Measurements from ENCODE around the gene ANXA2.

The ANXA2 gene

DNA sequence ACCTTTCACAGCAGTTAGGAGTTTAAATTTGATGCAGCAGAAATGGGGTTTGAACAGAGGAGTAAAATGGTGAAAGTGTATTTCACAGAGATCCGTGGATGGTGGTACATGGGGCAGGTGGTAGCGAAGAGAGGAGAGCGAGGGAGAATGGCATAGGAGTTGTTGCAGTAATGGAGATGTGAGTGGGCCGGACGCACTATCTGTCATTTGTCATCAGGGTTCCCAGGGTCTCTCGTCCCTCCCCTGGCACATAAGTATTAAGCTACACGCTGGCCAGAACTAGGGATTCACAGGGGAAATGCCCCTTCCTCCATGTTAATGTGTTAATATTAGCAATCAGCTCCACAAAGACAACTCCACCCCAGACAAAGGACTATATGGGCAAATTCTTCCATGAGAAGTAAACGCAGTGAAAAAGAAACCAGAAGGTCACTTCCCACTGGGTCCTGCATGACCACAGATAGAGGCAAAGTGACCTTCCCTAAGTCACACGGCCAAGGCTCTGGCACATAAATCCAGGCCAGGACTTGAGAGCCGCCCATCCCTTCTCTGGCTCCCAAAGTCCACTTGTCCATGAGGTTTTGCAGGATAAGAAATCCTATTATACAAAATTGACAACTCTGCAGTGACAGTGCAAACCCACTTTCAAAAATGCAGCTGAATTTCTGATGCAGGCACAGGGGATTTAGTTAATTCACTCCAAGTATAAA lies 42.5 kb downstream of the ANXA2 start:
- Histone ChIP-seq H3K4me1 (ENCODE audit: control insufficient read depth, insufficient read depth, low read length) (peaks cover 2% of the 10 kb centered on the region), H3K4me3 (ENCODE audit: low read length) (no peak overlapping the region), H3K9ac (ENCODE audit: low read length) (no peak overlapping the region), H3K36me3 (ENCODE audit: control insufficient read depth, insufficient read depth, low read length) (peaks cover 48% of the 10 kb centered on the region), H3K9me3 (ENCODE audit: control insufficient read depth, low read length) (no peaks in the 10 kb centered on the region), H3K27me3 (ENCODE audit: control insufficient read depth, insufficient read depth, low read length) (no peaks in the 10 kb centered on the region)

DNA sequence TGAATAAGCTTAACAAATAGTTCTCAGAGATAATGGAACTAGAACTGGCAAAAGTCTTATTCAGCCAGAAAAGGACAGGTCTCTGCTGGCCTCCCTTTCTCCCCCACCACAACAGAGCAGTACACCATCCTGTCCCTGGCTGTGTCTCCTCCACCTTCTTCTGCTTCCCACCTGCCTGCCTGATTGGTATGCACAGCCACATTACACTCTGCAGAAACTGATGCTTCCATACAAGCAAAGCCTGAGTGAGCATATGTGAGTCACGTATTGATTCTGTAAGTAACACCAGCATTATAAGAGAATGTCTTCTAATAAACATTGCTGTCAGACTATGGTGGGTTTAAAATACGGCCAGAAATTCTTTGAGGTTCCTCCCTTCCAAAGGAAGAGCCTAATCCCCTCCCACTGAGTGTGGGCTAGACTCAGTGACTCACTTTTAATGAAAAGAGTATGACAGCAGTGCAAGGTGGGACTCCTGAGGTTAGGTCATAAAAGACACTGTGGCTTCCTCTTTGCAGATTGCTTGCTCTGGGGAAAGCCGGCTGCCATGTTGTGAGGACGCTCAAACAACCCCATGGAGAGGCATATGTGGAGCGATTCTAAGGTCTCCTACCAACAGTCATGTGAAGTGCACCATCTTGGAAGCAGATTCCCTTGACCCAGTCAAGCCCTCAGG lies 44.4 kb downstream of the ANXA2 start:
- Histone ChIP-seq H3K4me3 (ENCODE audit: low read length) (no peak overlapping the region), H3K9me3 (ENCODE audit: control insufficient read depth, low read length) (no peaks in the 10 kb centered on the region), H3K27me3 (ENCODE audit: control insufficient read depth, insufficient read depth, low read length) (no peaks in the 10 kb centered on the region), H3K9ac (ENCODE audit: low read length) (no peak overlapping the region), H3K4me1 (ENCODE audit: control insufficient read depth, insufficient read depth, low read length) (no peaks in the 10 kb centered on the region), H3K36me3 (ENCODE audit: control insufficient read depth, insufficient read depth, low read length) (peaks cover 48% of the 10 kb centered on the region)

GRCh38 chr15:60352525-60352924 lies 45.3 kb downstream of the ANXA2 start:
- no peak overlapping the region for H3K9ac ChIP-seq (ENCODE audit: low read length)
- peaks cover 56% of the 10 kb centered on the region for H3K36me3 ChIP-seq (ENCODE audit: control insufficient read depth, insufficient read depth, low read length)
- no peak overlapping the region for H3K4me3 ChIP-seq (ENCODE audit: low read length)
- H3K4me1 ChIP-seq (ENCODE audit: control insufficient read depth, insufficient read depth, low read length), result no peaks in the 10 kb centered on the region
- no peaks in the 10 kb centered on the region for H3K9me3 ChIP-seq (ENCODE audit: control insufficient read depth, low read length)
- H3K27me3 ChIP-seq (ENCODE audit: control insufficient read depth, insufficient read depth, low read length), result no peaks in the 10 kb centered on the region

DNA sequence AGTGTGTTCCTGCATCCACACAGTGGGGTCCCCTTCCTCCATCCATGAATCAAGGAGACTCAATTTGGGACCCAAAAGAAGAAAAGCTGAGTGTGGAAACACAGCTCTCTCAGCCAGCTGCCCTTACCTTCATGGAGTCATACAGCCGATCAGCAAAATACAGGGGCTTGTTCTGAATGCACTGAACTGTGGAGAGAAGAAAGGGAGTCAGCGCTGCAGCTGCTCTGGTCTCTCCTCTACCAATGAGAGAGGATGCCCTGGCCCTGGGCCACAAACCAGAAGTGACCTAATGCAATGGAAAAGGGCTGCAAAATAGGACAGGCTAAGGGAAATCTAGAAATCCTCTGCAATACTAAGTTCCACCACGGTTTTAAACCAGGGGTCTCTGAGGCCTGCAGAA lies 46.7 kb downstream of the ANXA2 start:
- H3K4me1 ChIP-seq (ENCODE audit: control insufficient read depth, insufficient read depth, low read length), result no peaks in the 10 kb centered on the region
- H3K4me3 ChIP-seq (ENCODE audit: low read length), result no peak overlapping the region
- peaks cover 58% of the 10 kb centered on the region for H3K36me3 ChIP-seq (ENCODE audit: control insufficient read depth, insufficient read depth, low read length)
- H3K9ac ChIP-seq (ENCODE audit: low read length), result no peak overlapping the region
- no peaks in the 10 kb centered on the region for H3K27me3 ChIP-seq (ENCODE audit: control insufficient read depth, insufficient read depth, low read length)
- no peaks in the 10 kb centered on the region for H3K9me3 ChIP-seq (ENCODE audit: control insufficient read depth, low read length)

DNA sequence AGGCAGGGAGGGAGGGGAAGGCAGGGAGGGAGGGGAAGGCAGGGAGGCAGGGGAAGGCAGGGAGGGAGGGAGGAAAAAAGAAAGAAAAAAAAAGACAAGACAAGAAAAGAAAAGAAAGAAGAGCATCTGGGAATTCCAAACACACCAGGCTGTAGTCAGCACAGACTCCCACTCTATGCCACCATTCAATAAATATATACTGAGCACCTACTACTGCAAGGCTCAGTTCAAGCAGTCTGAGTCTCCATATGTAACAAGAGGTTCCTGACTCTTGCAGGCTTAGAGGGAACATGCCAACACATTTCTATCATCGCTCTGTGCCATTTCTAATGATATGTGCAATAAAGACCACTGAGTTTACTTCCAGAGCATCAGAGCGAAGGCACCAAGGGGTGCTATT lies 47.7 kb downstream of the ANXA2 start:
- H3K27me3 ChIP-seq (ENCODE audit: control insufficient read depth, insufficient read depth, low read length), result no peaks in the 10 kb centered on the region
- H3K4me3 ChIP-seq (ENCODE audit: low read length), result no peak overlapping the region
- H3K9ac ChIP-seq (ENCODE audit: low read length), result no peak overlapping the region
- peaks cover 48% of the 10 kb centered on the region for H3K36me3 ChIP-seq (ENCODE audit: control insufficient read depth, insufficient read depth, low read length)
- no peaks in the 10 kb centered on the region for H3K9me3 ChIP-seq (ENCODE audit: control insufficient read depth, low read length)
- H3K4me1 ChIP-seq (ENCODE audit: control insufficient read depth, insufficient read depth, low read length), result no peaks in the 10 kb centered on the region

DNA sequence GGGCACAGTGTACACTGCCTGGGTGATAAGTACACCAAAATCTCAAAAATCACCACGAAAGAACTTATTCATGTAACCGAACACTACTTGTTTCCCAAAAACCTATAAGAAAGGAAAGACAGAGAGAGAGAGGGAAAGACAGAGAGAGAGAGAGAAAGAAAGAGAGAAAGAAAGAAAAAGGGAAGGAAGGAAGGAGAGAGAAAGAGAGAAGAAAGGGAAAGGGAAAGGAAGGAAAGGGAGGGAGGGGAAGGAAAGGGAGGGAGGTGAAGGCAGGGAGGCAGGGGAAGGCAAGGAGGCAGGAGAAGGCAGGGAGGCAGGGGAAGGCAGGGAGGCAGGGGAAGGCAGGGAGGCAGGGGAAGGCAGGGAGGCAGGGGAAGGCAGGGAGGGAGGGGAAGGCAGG lies 48.2 kb downstream of the ANXA2 start:
- H3K36me3 ChIP-seq (ENCODE audit: control insufficient read depth, insufficient read depth, low read length), result peaks cover 43% of the 10 kb centered on the region
- no peak overlapping the region for H3K4me3 ChIP-seq (ENCODE audit: low read length)
- no peaks in the 10 kb centered on the region for H3K27me3 ChIP-seq (ENCODE audit: control insufficient read depth, insufficient read depth, low read length)
- no peak overlapping the region for H3K9ac ChIP-seq (ENCODE audit: low read length)
- no peaks in the 10 kb centered on the region for H3K9me3 ChIP-seq (ENCODE audit: control insufficient read depth, low read length)
- H3K4me1 ChIP-seq (ENCODE audit: control insufficient read depth, insufficient read depth, low read length), result no peaks in the 10 kb centered on the region

- H3K36me3 ChIP-seq (ENCODE audit: control insufficient read depth, insufficient read depth, low read length), result peaks cover 33% of the 10 kb centered on the region
- no peaks in the 10 kb centered on the region for H3K27me3 ChIP-seq (ENCODE audit: control insufficient read depth, insufficient read depth, low read length)
These were observed 50.2 kb downstream of the ANXA2 start for GRCh38 chr15:60347480-60348049.

DNA sequence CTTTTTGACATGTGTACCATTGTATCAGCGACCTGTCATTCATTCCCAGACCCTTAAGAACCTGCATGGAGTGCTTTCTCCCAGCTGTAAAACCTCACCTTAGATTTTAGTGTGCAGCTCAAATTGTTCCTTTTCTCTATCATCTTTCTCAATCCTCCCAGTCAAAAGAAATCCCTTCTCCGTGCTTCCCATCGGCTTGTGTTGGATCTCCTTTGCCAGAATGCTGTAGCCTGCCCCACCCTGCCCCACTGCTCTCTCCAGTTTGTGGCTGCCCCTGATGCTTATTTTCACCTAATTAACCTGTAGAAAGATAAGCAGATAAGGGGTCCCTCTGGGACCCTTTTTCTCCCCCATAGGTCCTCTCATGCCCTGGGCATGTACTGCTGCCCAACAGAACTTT lies 51.1 kb downstream of the ANXA2 start:
- no peaks in the 10 kb centered on the region for H3K9me3 ChIP-seq (ENCODE audit: control insufficient read depth, low read length)
- H3K4me1 ChIP-seq (ENCODE audit: control insufficient read depth, insufficient read depth, low read length), result no peaks in the 10 kb centered on the region
- H3K9ac ChIP-seq (ENCODE audit: low read length), result no peak overlapping the region
- H3K27me3 ChIP-seq (ENCODE audit: control insufficient read depth, insufficient read depth, low read length), result no peaks in the 10 kb centered on the region
- peaks cover 25% of the 10 kb centered on the region for H3K36me3 ChIP-seq (ENCODE audit: control insufficient read depth, insufficient read depth, low read length)
- no peak overlapping the region for H3K4me3 ChIP-seq (ENCODE audit: low read length)

More at GRCh38 chr15:60347480-60348049, 50.2 kb downstream of the ANXA2 start:
- Histone ChIP-seq H3K4me1 (ENCODE audit: control insufficient read depth, insufficient read depth, low read length) (no peaks in the 10 kb centered on the region), H3K4me3 (ENCODE audit: low read length) (no peak overlapping the region), H3K9ac (ENCODE audit: low read length) (no peak overlapping the region), H3K9me3 (ENCODE audit: control insufficient read depth, low read length) (no peaks in the 10 kb centered on the region)

DNA sequence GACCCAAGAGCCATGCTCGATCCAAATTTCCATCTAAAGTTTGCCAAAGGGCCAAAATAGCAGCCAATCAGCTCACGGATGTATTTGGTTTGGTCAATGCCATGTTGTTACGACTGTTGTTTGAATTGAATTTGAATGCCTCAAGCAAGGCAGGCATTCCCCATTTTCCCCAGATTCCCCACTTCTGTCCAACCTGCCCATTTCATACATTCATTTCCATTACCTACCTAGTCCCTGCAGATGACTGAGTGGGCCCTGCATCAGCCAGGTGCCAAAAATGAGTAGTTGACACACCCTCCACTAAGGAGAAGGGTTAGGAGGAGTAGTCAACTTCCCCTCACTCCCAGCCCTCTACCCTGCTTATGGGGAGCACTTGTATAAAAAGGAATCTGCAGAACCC lies 51.7 kb downstream of the ANXA2 start:
- Histone ChIP-seq H3K9ac (ENCODE audit: low read length) (no peak overlapping the region), H3K4me3 (ENCODE audit: low read length) (no peak overlapping the region), H3K27me3 (ENCODE audit: control insufficient read depth, insufficient read depth, low read length) (no peaks in the 10 kb centered on the region), H3K9me3 (ENCODE audit: control insufficient read depth, low read length) (no peaks in the 10 kb centered on the region), H3K36me3 (ENCODE audit: control insufficient read depth, insufficient read depth, low read length) (peaks cover 20% of the 10 kb centered on the region), H3K4me1 (ENCODE audit: control insufficient read depth, insufficient read depth, low read length) (no peaks in the 10 kb centered on the region)

DNA sequence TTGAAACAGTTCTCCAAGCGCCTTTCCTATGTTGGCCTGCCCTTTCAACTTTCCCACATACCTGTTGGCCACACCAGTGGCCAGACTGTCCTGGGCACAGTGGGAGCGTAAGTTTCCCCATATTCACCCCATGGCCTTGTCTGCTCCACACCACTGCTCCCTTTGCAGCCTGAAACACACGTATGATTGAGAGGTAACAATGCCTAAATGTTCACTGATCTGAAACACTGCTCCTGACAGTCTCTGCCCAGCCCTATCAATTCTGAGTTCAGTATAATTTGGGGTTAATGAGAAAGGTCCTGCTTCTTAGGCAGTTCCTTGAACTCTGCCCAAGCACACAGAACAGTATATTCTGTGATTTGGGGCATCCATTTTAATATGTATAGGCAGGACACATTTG lies 52.2 kb downstream of the ANXA2 start:
- no peaks in the 10 kb centered on the region for H3K27me3 ChIP-seq (ENCODE audit: control insufficient read depth, insufficient read depth, low read length)
- H3K9me3 ChIP-seq (ENCODE audit: control insufficient read depth, low read length), result no peaks in the 10 kb centered on the region
- peaks cover 16% of the 10 kb centered on the region for H3K36me3 ChIP-seq (ENCODE audit: control insufficient read depth, insufficient read depth, low read length)
- H3K9ac ChIP-seq (ENCODE audit: low read length), result no peak overlapping the region
- H3K4me3 ChIP-seq (ENCODE audit: low read length), result no peak overlapping the region
- H3K4me1 ChIP-seq (ENCODE audit: control insufficient read depth, insufficient read depth, low read length), result no peaks in the 10 kb centered on the region

- H3K4me1 ChIP-seq (ENCODE audit: control insufficient read depth, insufficient read depth, low read length), result no peaks in the 10 kb centered on the region
- H3K4me3 ChIP-seq (ENCODE audit: low read length), result no peak overlapping the region
- H3K9ac ChIP-seq (ENCODE audit: low read length), result no peak overlapping the region
These were observed 52.8 kb downstream of the ANXA2 start for GRCh38 chr15:60344987-60345386.

GRCh38 chr15:60344461-60344860 lies 53.3 kb downstream of the ANXA2 start:
- Histone ChIP-seq H3K27me3 (ENCODE audit: control insufficient read depth, insufficient read depth, low read length) (no peaks in the 10 kb centered on the region), H3K9ac (ENCODE audit: low read length) (no peak overlapping the region), H3K4me1 (ENCODE audit: control insufficient read depth, insufficient read depth, low read length) (no peaks in the 10 kb centered on the region), H3K4me3 (ENCODE audit: low read length) (no peak overlapping the region), H3K36me3 (ENCODE audit: control insufficient read depth, insufficient read depth, low read length) (peaks cover 11% of the 10 kb centered on the region), H3K9me3 (ENCODE audit: control insufficient read depth, low read length) (no peaks in the 10 kb centered on the region)

More at GRCh38 chr15:60344987-60345386, 52.8 kb downstream of the ANXA2 start:
- H3K36me3 ChIP-seq (ENCODE audit: control insufficient read depth, insufficient read depth, low read length), result peaks cover 11% of the 10 kb centered on the region
- H3K9me3 ChIP-seq (ENCODE audit: control insufficient read depth, low read length), result no peaks in the 10 kb centered on the region
- H3K27me3 ChIP-seq (ENCODE audit: control insufficient read depth, insufficient read depth, low read length), result no peaks in the 10 kb centered on the region

All from mucosa of stomach (tissue), 1 donor.